Measurements from ENCODE around the gene EHF. TPM values are rescaled to one million over a fixed set of nuclear protein-coding genes. Genes with fewer than 3 reads are reported as not detected.

EHF gene
- total RNA-seq, 1 donor from 2014 or later = not detected

DNA sequence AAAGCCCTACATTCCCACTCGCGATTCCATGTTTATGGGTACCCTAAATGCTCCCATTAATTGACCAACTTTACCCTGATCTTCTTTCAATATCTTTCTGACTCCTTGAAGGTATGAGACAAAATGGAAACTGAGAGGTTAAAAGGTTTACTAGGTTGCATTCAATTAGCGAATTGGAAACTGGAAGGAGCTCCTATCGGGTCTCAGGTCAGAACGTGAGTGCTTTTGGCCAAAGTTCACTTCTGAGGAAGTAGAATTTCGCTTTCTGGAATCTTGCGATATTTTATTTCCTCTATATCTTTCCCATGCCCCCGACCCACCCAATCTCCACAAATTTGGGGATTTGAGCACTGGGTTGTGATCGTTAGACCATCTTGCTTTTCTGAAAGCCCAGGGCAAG, 2.6 kb downstream of the EHF start:
- Mint-ChIP-seq H3K27ac (ENCODE audit: unreplicated experiment) (no peak overlapping the region), H3K4me3 (ENCODE audit: unreplicated experiment) (no peak overlapping the region), H3K9me3 (ENCODE audit: unreplicated experiment) (no peaks in the 10 kb centered on the region), H3K27me3 (ENCODE audit: unreplicated experiment) (peaks cover 2% of the 10 kb centered on the region), H3K36me3 (ENCODE audit: low read depth, unreplicated experiment) (no peaks in the 10 kb centered on the region), H3K4me1 (ENCODE audit: unreplicated experiment) (no peaks in the 10 kb centered on the region)
- TF ChIP-seq, protein P1, sequence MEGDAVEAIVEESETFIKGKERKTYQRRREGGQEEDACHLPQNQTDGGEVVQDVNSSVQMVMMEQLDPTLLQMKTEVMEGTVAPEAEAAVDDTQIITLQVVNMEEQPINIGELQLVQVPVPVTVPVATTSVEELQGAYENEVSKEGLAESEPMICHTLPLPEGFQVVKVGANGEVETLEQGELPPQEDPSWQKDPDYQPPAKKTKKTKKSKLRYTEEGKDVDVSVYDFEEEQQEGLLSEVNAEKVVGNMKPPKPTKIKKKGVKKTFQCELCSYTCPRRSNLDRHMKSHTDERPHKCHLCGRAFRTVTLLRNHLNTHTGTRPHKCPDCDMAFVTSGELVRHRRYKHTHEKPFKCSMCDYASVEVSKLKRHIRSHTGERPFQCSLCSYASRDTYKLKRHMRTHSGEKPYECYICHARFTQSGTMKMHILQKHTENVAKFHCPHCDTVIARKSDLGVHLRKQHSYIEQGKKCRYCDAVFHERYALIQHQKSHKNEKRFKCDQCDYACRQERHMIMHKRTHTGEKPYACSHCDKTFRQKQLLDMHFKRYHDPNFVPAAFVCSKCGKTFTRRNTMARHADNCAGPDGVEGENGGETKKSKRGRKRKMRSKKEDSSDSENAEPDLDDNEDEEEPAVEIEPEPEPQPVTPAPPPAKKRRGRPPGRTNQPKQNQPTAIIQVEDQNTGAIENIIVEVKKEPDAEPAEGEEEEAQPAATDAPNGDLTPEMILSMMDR (IDR thresholded peaks at IDR 0.05; ENCODE audit: unreplicated experiment) = no peak
- no peak for DNase-seq (ENCODE audit: low spot score)

DNA sequence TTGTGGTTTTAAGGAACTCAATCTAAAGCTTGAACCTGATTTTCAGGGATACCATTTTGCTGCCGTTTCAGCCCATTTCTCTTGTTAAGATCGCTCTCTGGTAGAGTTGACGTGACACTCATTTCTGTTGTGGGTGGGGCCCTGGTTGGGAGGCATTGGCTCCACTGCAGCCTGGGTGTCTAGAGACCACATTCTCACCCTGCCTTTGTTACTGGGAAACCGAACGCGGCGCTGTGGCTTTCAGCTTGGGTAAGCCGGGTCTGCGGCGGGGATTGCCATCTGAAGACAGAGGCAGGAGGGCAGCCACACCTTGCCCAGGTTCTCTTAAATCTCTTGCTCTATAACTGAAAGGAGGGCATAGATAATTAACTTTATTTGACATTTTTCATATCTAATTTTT, 3.2 kb downstream of the EHF start:
- Mint-ChIP-seq H3K27me3 (ENCODE audit: unreplicated experiment) (peaks cover 2% of the 10 kb centered on the region), H3K4me1 (ENCODE audit: unreplicated experiment) (peaks cover 2% of the 10 kb centered on the region), H3K4me3 (ENCODE audit: unreplicated experiment) (no peak overlapping the region), H3K27ac (ENCODE audit: unreplicated experiment) (no peak overlapping the region), H3K36me3 (ENCODE audit: low read depth, unreplicated experiment) (no peaks in the 10 kb centered on the region), H3K9me3 (ENCODE audit: unreplicated experiment) (no peaks in the 10 kb centered on the region)
- DNase-seq (ENCODE audit: low spot score) = no peak
- TF ChIP-seq, protein P1 (IDR thresholded peaks at IDR 0.05; ENCODE audit: unreplicated experiment) = no peak

DNA sequence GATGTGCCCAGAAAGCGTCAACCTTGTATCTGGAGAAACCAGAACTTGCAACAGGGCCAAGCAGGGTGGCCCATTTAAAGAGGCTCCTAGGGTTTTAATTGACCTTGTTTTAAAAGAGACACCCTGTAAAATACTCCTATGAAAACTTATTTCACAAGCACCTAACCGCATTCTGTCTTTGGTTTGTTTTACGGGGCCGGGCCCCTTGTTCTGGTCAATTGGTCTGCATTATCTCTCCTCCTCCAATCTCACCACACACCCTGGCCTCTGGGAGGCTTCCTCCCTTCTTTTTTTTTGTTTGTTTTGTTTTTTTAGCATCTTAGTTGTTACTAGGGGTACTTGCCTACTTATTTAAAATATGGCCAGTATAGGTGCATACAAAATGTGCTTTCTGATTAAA, 4.7 kb downstream of the EHF start:
- Mint-ChIP-seq H3K9me3 (ENCODE audit: unreplicated experiment) (no peaks in the 10 kb centered on the region), H3K4me3 (ENCODE audit: unreplicated experiment) (no peak overlapping the region), H3K27ac (ENCODE audit: unreplicated experiment) (no peak overlapping the region), H3K36me3 (ENCODE audit: low read depth, unreplicated experiment) (no peaks in the 10 kb centered on the region), H3K27me3 (ENCODE audit: unreplicated experiment) (peaks cover 2% of the 10 kb centered on the region), H3K4me1 (ENCODE audit: unreplicated experiment) (peaks cover 9% of the 10 kb centered on the region)
- TF ChIP-seq, protein P1 (IDR thresholded peaks at IDR 0.05; ENCODE audit: unreplicated experiment) = no peak
- no peak for DNase-seq (ENCODE audit: low spot score)

DNA sequence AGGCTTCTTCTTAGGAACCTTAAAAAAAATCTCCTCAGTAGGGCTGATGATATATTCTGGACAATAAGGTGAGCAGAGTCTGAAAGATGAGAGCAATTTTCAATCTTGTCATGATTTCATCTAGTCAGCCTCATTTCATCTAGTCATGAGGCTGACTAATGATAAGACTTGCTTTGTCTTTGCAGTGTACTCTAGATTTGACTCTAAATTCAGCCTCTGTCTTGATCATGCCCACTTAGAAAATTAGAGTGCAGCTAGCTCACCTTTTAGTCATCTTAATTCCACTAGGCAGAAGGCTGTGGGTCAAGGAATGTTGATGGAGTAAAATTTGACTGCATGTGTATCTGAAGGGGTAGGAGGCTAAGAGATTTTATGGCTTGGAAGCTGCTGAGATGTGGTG, 5.5 kb downstream of the EHF start:
- H3K4me3 Mint-ChIP-seq (ENCODE audit: unreplicated experiment) = no peak overlapping the region
- H3K27me3 Mint-ChIP-seq (ENCODE audit: unreplicated experiment) = peaks cover 2% of the 10 kb centered on the region
- peaks cover 9% of the 10 kb centered on the region for H3K4me1 Mint-ChIP-seq (ENCODE audit: unreplicated experiment)
- TF ChIP-seq, protein P1 (IDR thresholded peaks at IDR 0.05; ENCODE audit: unreplicated experiment) = no peak
- no peaks in the 10 kb centered on the region for H3K9me3 Mint-ChIP-seq (ENCODE audit: unreplicated experiment)
- H3K36me3 Mint-ChIP-seq (ENCODE audit: low read depth, unreplicated experiment) = no peaks in the 10 kb centered on the region
- no peak overlapping the region for H3K27ac Mint-ChIP-seq (ENCODE audit: unreplicated experiment)
- no peak for DNase-seq (ENCODE audit: low spot score)

DNA sequence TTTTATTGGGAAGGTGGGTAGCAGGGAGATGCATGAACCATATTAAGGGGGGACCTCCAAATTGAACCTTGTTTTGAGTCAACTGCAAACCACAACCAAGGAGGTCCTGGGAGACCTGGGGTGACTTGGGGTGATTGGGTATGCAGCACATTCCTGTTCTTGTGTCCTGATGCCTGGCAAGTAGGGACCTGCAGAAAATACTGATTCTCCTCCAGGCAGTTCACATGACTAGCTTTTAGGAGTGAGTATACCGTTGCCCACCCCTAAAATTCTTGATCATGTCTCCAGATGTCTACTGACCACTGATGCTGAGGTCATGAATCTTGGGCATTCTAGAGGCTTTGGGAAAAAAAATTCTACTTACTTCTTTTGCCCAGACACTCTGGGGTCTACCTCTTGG, 6.3 kb downstream of the EHF start:
- no peak overlapping the region for H3K4me3 Mint-ChIP-seq (ENCODE audit: unreplicated experiment)

More for the DNA sequence above, 6.3 kb downstream of the EHF start:
- Mint-ChIP-seq H3K4me1 (ENCODE audit: unreplicated experiment) (peaks cover 9% of the 10 kb centered on the region), H3K9me3 (ENCODE audit: unreplicated experiment) (no peaks in the 10 kb centered on the region), H3K36me3 (ENCODE audit: low read depth, unreplicated experiment) (no peaks in the 10 kb centered on the region), H3K27ac (ENCODE audit: unreplicated experiment) (no peak overlapping the region), H3K27me3 (ENCODE audit: unreplicated experiment) (peaks cover 2% of the 10 kb centered on the region)
- DNase-seq (ENCODE audit: low spot score) = no peak
- TF ChIP-seq, protein P1 (IDR thresholded peaks at IDR 0.05; ENCODE audit: unreplicated experiment) = no peak

Data from endothelial cell (in vitro differentiated cells).